Body of pancreas (tissue), 4 donors: ENCODE data around the gene TENT4B. TPM values are rescaled to one million over a fixed set of nuclear protein-coding genes. Genes with fewer than 3 reads are reported as not detected.

Experiments used
- ATAC-seq: fragments of 150-250 bp; one replicate; pipeline ENCODE4 v1.9.1; 2016
- DNase-seq, 4 donors: peaks; one replicate each; pipeline ENCODE4 v3.0.0-alpha.2; 2019
- H3K27ac ChIP-seq, 4 donors: fragments of 200-600 bp; sonication (generic); 1 replicate in 3 of 4; 2 replicates in 1 of 4; pipeline versions ENCODE4 v1.5.1 to v1.6.1; 2016 to 2019; ENCODE audit warnings: mild to moderate bottlenecking in 1 of 4, mixed read lengths in 1 of 4, moderate library complexity in 1 of 4
- H3K27me3 ChIP-seq, 2 donors: fragments of 200-600 bp; sonication (generic); one replicate each; pipeline ENCODE4 v1.6.0; 2016; ENCODE audit warnings: mild to moderate bottlenecking in 1 of 2
- H3K36me3 ChIP-seq, 2 donors: fragments of 200-600 bp; sonication (generic); replicated peaks in 1 of 2; 2 replicates each; pipeline ENCODE4 v1.5.1; 2016; ENCODE audit warnings: low read depth in 2 of 2; ENCODE audit not compliant: insufficient read depth in 1 of 2
- H3K4me1 ChIP-seq: fragments of 200-600 bp; sonication (generic); one replicate; pipeline ENCODE4 v1.6.0; 2016
- H3K4me3 ChIP-seq, 2 donors: fragments of 200-600 bp; sonication (generic); 1 replicate in 1 of 2; 2 replicates in 1 of 2; pipeline ENCODE4 v1.5.1; 2016 to 2019
- H3K9me3 ChIP-seq, 3 donors: fragments of 200-600 bp; sonication (generic); 1 replicate in 2 of 3; 2 replicates in 1 of 3; pipeline ENCODE4 v1.5.1; 2016
- POLR2A ChIP-seq, 3 donors: fragments of 450-650 bp; IDR thresholded peaks; one replicate each; pipeline ENCODE4 v1.6.1; 2016; ENCODE audit warnings: antibody characterized with exemption in 3 of 3, mild to moderate bottlenecking in 2 of 3
- WGBS, 2 donors: methylation state at CpG; one replicate each; pipeline ENCODE4 v1.1.5; 2017; 5-methylcytosine and 5-hydroxymethylcytosine counted together
- intact Hi-C: fragments of 100-400 bp; cut with DNase I; formaldehyde crosslinking; loops from one replicate; pipeline ENCODE4 v1.15.1; 2023
- total RNA-seq, 2 donors: library from RNA; depleted of rRNA; stranded (reverse); fragments of >200 nt; gene quantifications; one replicate each; pipeline ENCODE4 v1.1.0, GENCODE V29; 2016
- TF ChIP-seq, protein P1 (sequence below), 7 experiments: fragments of 450-650 bp in 4 of 7; fragments of 200-600 bp in 3 of 7; sonication (generic) in 3 of 7; IDR thresholded peaks; one replicate each; pipeline ENCODE4 v1.5.1; 2016 to 2019; ENCODE audit warnings: antibody characterized with exemption in 7 of 7

The TENT4B gene
- total RNA-seq, 2 donors from 2014 or later, result 2.0 to 7.0 TPM

DNA sequence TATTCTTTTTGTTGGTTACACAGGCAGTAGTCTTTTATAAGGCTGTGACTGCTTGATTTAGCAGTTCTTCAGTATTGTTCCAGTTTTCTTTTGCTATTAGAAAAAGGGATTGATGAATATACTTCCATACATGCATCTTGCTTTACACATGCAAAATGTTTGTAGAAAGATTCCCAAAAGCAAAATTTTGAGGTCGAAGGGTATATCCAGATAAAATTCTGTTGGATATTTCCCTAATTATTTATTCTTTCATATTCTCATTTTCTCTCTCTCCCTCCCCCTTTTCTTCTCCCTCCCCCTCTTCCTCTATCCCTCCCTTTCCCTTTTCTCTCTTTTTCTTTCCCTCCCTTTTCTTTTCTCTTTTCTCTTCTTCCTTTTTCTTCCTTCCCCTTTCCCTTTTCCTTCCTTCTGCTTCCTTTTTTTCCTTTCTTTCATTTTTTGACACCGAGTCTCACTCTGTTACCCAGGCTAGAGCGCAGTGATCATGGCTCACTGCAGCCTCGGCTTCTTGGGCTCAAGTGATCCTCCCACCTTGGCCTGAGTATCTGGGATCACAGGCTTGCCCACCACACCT lies 66.4 kb downstream of the TENT4B start:
- Histone ChIP-seq H3K9me3 (no peaks in the 10 kb centered on the region), H3K4me1 (no peaks in the 10 kb centered on the region), H3K4me3 (no peak overlapping the region), H3K27ac (no peak overlapping the region), H3K27me3 (no peaks in the 10 kb centered on the region), H3K36me3 (peaks cover 0 to 9% of the 10 kb centered on the region in 2 donors)
- no peak for ATAC-seq
- no peak for TF ChIP-seq POLR2A (IDR thresholded peaks at IDR 0.05)
- TF ChIP-seq, protein P1, sequence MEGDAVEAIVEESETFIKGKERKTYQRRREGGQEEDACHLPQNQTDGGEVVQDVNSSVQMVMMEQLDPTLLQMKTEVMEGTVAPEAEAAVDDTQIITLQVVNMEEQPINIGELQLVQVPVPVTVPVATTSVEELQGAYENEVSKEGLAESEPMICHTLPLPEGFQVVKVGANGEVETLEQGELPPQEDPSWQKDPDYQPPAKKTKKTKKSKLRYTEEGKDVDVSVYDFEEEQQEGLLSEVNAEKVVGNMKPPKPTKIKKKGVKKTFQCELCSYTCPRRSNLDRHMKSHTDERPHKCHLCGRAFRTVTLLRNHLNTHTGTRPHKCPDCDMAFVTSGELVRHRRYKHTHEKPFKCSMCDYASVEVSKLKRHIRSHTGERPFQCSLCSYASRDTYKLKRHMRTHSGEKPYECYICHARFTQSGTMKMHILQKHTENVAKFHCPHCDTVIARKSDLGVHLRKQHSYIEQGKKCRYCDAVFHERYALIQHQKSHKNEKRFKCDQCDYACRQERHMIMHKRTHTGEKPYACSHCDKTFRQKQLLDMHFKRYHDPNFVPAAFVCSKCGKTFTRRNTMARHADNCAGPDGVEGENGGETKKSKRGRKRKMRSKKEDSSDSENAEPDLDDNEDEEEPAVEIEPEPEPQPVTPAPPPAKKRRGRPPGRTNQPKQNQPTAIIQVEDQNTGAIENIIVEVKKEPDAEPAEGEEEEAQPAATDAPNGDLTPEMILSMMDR (IDR thresholded peaks at IDR 0.05), result no peak
- no peak for DNase-seq
- 95 to 96% methylated on average over 4 of the region's 4 CpGs for WGBS, 2 donors
- intact Hi-C loops, result no loop called here

- no peak for TF ChIP-seq POLR2A (IDR thresholded peaks at IDR 0.05)
- TF ChIP-seq, protein P1 (IDR thresholded peaks at IDR 0.05), result no peak
- WGBS, 2 donors, result 93 to 94% methylated on average over 3 of the region's 3 CpGs
- intact Hi-C loops, result no loop called here
- Histone ChIP-seq H3K9me3 (no peaks in the 10 kb centered on the region), H3K4me1 (no peaks in the 10 kb centered on the region), H3K4me3 (no peak overlapping the region), H3K36me3 (peaks cover 0 to 8% of the 10 kb centered on the region in 2 donors), H3K27me3 (no peaks in the 10 kb centered on the region), H3K27ac (no peak overlapping the region)
- ATAC-seq, result no peak
- DNase-seq, result no peak
Observed at GRCh38 chr16:50224286-50224685, 71.2 kb downstream of the TENT4B start.

DNA sequence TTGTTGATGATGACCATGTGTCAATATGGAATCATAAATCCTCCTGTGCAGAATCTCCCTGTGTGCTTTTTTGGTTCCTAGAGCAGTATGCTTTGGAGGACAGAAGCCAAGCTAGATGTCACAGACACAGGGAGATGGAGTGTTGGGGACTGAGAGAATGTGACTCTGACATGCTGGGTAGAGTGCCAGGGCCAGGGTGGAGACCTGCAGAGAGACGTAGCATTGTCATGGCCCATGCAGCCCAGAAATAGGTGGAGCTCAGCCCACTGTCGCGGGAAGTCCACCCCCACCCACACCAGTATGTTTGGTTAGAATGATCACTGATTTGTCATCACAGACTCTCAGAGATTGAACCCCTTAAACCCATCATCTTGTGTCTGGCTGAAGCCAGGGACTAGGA lies 74.0 kb downstream of the TENT4B start:
- no peaks in the 10 kb centered on the region for H3K27me3 ChIP-seq
- no peak for DNase-seq
- H3K36me3 ChIP-seq, result peaks cover 0 to 8% of the 10 kb centered on the region in 2 donors
- 73 to 79% methylated on average over 3 of the region's 3 CpGs for WGBS, 2 donors
- no peaks in the 10 kb centered on the region for H3K4me1 ChIP-seq
- no peak overlapping the region for H3K4me3 ChIP-seq
- ATAC-seq, result no peak
- TF ChIP-seq, protein P1 (IDR thresholded peaks at IDR 0.05), result no peak
- intact Hi-C loops, result no loop called here
- H3K9me3 ChIP-seq, result no peaks in the 10 kb centered on the region
- H3K27ac ChIP-seq, result no peak overlapping the region

GRCh38 chr16:50227665-50228064 lies 74.6 kb downstream of the TENT4B start:
- no peak overlapping the region for H3K27ac ChIP-seq
- no peak for ATAC-seq
- H3K9me3 ChIP-seq, result no peaks in the 10 kb centered on the region
- no peaks in the 10 kb centered on the region for H3K4me1 ChIP-seq
- H3K4me3 ChIP-seq, result no peak overlapping the region
- intact Hi-C loops, result no loop called here
- no peak for DNase-seq
- H3K36me3 ChIP-seq, result peaks cover 0 to 7% of the 10 kb centered on the region in 2 donors
- H3K27me3 ChIP-seq, result no peaks in the 10 kb centered on the region
- WGBS, 2 donors, result 81% methylated on average over 8 of the region's 8 CpGs
- TF ChIP-seq, protein P1 (IDR thresholded peaks at IDR 0.05), result no peak
- TF ChIP-seq POLR2A (IDR thresholded peaks at IDR 0.05), result no peak

DNA sequence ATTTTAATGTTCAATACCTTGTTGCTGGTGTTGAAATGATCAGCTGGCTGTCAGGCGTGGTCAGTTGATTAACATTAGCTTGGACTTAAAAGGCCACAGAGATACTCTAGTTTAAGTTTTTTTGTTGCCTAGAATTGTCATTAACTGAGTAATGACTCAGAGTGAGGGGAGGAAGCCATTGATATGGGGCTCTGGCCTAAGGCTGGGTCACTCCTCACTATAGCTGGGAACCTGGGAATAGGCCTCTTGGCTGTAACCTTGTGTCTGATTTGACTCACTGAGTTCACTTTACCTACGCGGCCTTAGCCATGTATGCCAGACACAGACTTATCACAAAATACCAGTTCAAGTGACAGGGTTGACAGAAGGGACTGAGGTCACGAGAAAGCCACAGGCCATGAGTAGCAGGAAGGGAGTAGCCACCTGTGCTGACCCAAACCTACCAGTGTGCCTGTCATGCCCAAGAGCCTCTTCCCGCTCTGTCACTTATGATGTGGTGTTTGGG lies 75.3 kb downstream of the TENT4B start:
- intact Hi-C loops, result no loop called here
- Histone ChIP-seq H3K27me3 (no peaks in the 10 kb centered on the region), H3K9me3 (no peaks in the 10 kb centered on the region), H3K4me1 (no peaks in the 10 kb centered on the region), H3K36me3 (peaks cover 0 to 7% of the 10 kb centered on the region in 2 donors), H3K4me3 (no peak overlapping the region), H3K27ac (no peak overlapping the region)
- no peak for TF ChIP-seq POLR2A (IDR thresholded peaks at IDR 0.05)
- TF ChIP-seq, protein P1 (IDR thresholded peaks at IDR 0.05), result no peak
- WGBS, 2 donors, result 79 to 88% methylated on average over 5 of the region's 5 CpGs
- DNase-seq (no peak), ATAC-seq (no peak)
